ENCODE measurements around the gene IRS2. TPM values are rescaled to one million over a fixed set of nuclear protein-coding genes. Genes with fewer than 3 reads are reported as not detected.

Gene IRS2
- total and polyA plus RNA-seq, 4 donors = 4.0 to 9.1 (median 6.7) TPM

DNA sequence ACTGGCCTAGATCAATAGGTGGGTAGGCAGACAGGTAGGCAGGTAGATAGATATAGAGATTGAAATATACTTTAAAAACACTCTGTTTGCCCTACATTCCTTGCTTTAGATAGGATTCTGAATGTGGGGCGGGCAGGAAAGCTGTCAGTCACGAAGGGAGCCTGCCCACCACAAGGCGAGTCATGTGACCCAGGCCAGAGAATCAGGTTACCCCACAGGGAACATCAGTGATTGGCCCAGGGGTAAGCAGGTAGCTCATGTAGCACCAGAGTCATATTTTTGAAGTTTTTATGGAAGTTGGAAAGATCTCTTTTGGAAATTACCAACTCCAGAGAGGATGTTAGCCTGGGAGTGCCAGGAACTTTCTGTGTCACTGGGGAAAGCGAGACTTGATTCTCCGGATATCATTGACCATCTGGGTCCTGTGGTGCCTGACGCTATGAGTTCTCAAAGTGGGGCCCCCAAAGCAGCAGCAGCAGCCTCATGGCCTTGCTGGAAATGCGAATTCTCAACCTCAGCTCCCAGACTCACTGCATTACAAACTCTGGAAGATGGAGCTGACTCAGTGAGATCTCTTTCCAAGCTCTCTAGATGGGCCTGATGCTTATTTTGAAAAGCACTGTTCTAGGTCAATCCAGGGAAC is 60.3 kb downstream of the IRS2 start:
- H3K27ac ChIP-seq (ENCODE audit: low read depth in 1 of 2, low read length in 2 of 2) = peak overlapping the region; percentile 39 to 48
- no peaks in the 10 kb centered on the region for H3K36me3 ChIP-seq (ENCODE audit: control insufficient read depth in 4 of 4, insufficient read depth in 3 of 4, low read depth in 1 of 4, low read length in 3 of 4)
- H3K27me3 ChIP-seq (ENCODE audit: control insufficient read depth in 4 of 4, insufficient read depth in 4 of 4, low read length in 3 of 4) = no peaks in the 10 kb centered on the region
- no peak overlapping the region for H3K9ac ChIP-seq (ENCODE audit: low read depth in 1 of 2, low read length in 2 of 2)
- H3K4me3 ChIP-seq (ENCODE audit: low read depth in 1 of 3, low read length in 3 of 3) = no peak overlapping the region
- H3K4me1 ChIP-seq (ENCODE audit: control insufficient read depth in 4 of 4, insufficient read depth in 4 of 4, low read length in 3 of 4) = peaks cover 11 to 66% (median 58%) of the 10 kb centered on the region in 4 donors
- TF ChIP-seq, protein P1, sequence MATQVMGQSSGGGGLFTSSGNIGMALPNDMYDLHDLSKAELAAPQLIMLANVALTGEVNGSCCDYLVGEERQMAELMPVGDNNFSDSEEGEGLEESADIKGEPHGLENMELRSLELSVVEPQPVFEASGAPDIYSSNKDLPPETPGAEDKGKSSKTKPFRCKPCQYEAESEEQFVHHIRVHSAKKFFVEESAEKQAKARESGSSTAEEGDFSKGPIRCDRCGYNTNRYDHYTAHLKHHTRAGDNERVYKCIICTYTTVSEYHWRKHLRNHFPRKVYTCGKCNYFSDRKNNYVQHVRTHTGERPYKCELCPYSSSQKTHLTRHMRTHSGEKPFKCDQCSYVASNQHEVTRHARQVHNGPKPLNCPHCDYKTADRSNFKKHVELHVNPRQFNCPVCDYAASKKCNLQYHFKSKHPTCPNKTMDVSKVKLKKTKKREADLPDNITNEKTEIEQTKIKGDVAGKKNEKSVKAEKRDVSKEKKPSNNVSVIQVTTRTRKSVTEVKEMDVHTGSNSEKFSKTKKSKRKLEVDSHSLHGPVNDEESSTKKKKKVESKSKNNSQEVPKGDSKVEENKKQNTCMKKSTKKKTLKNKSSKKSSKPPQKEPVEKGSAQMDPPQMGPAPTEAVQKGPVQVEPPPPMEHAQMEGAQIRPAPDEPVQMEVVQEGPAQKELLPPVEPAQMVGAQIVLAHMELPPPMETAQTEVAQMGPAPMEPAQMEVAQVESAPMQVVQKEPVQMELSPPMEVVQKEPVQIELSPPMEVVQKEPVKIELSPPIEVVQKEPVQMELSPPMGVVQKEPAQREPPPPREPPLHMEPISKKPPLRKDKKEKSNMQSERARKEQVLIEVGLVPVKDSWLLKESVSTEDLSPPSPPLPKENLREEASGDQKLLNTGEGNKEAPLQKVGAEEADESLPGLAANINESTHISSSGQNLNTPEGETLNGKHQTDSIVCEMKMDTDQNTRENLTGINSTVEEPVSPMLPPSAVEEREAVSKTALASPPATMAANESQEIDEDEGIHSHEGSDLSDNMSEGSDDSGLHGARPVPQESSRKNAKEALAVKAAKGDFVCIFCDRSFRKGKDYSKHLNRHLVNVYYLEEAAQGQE (IDR thresholded peaks at IDR 0.05) = no peak
- TF ChIP-seq JUND (IDR thresholded peaks at IDR 0.05) (no peak), HNF4A (conservative IDR thresholded peaks at IDR 0.05) (no peak), HNF4G (IDR thresholded peaks at IDR 0.05) (no peak), SP1 (IDR thresholded peaks at IDR 0.05) (no peak)
- TF ChIP-seq, protein P2, sequence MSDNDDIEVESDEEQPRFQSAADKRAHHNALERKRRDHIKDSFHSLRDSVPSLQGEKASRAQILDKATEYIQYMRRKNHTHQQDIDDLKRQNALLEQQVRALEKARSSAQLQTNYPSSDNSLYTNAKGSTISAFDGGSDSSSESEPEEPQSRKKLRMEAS (IDR thresholded peaks at IDR 0.05) = no peak
- 90% methylated on average over 7 of the region's 7 CpGs for WGBS
- H3K9me3 ChIP-seq (ENCODE audit: control insufficient read depth in 4 of 4, low read length in 3 of 4) = no peaks in the 10 kb centered on the region
- no peak for DNase-seq (ENCODE audit: low spot score)

DNA sequence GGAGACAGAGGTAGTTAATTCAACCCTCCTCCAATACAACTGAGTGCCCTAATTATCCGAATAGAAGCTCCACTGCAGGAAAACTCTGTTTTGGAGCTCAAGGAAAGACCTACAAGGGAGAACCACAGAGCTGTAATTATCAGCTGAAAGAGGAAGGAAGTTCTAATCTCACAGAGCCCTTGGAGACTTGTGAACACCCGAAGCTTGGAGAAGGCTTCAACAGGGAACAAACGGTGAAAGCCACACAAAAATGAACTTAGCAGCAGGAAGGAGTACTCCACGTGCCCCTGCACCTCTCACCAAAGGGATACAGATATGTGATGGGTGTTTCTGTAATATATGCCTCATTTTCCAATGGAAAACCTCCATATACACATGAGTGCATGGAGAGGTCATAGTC is 61.1 kb downstream of the IRS2 start:
- WGBS = 61% methylated on average over 4 of the region's 4 CpGs
- Histone ChIP-seq H3K4me1 (ENCODE audit: control insufficient read depth in 4 of 4, insufficient read depth in 4 of 4, low read length in 3 of 4) (peaks cover 12 to 72% (median 61%) of the 10 kb centered on the region in 4 donors), H3K9ac (ENCODE audit: low read depth in 1 of 2, low read length in 2 of 2) (no peak overlapping the region), H3K4me3 (ENCODE audit: low read depth in 1 of 3, low read length in 3 of 3) (no peak overlapping the region), H3K27me3 (ENCODE audit: control insufficient read depth in 4 of 4, insufficient read depth in 4 of 4, low read length in 3 of 4) (no peaks in the 10 kb centered on the region), H3K27ac (ENCODE audit: low read depth in 1 of 2, low read length in 2 of 2) (peak overlapping the region in 1 of 2 donors; percentile 48), H3K36me3 (ENCODE audit: control insufficient read depth in 4 of 4, insufficient read depth in 3 of 4, low read depth in 1 of 4, low read length in 3 of 4) (no peaks in the 10 kb centered on the region), H3K9me3 (ENCODE audit: control insufficient read depth in 4 of 4, low read length in 3 of 4) (no peaks in the 10 kb centered on the region)
- TF ChIP-seq HNF4A (conservative IDR thresholded peaks at IDR 0.05) = no peak
- no peak for TF ChIP-seq NR2F2 (IDR thresholded peaks at IDR 0.05)
- TF ChIP-seq SP1 (IDR thresholded peaks at IDR 0.05) = no peak
- TF ChIP-seq, protein P1 (IDR thresholded peaks at IDR 0.05) = no peak
- no peak for TF ChIP-seq JUND (IDR thresholded peaks at IDR 0.05)
- TF ChIP-seq, protein P2 (IDR thresholded peaks at IDR 0.05) = no peak
- no peak for TF ChIP-seq GABPA (IDR thresholded peaks at IDR 0.05 in 1 of 2, conservative IDR thresholded peaks at IDR 0.05 in 1 of 2)
- TF ChIP-seq RAD21 (IDR thresholded peaks at IDR 0.05) = no peak
- TF ChIP-seq TAF1 (conservative IDR thresholded peaks at IDR 0.05) = no peak
- no peak for TF ChIP-seq FOXA1 (IDR thresholded peaks at IDR 0.05)
- TF ChIP-seq, protein P3, sequence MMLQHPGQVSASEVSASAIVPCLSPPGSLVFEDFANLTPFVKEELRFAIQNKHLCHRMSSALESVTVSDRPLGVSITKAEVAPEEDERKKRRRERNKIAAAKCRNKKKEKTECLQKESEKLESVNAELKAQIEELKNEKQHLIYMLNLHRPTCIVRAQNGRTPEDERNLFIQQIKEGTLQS (IDR thresholded peaks at IDR 0.05) = no peak
- TF ChIP-seq RXRA (IDR thresholded peaks at IDR 0.05) = no peak
- no peak for TF ChIP-seq FOXA2 (IDR thresholded peaks at IDR 0.05)
- TF ChIP-seq HNF4G (IDR thresholded peaks at IDR 0.05) = no peak
- DNase-seq (ENCODE audit: low spot score) = no peak
